Measurements from ENCODE around the gene GAB4. TPM values are rescaled to one million over a fixed set of nuclear protein-coding genes. Genes with fewer than 3 reads are reported as not detected.

Gene GAB4
- total and polyA plus RNA-seq, 2 donors (not counting 1 experiment from before 2014, with no cell fraction given): not detected

GRCh38 chr22:16932577-16932976 is 75.4 kb downstream of the GAB4 start:
- Histone ChIP-seq H4K20me1 (ENCODE audit: control insufficient read depth, extremely low read depth, insufficient read depth, low read length) (no peaks in the 10 kb centered on the region), H3K9ac (ENCODE audit: insufficient read depth, low read length) (no peak overlapping the region), H3K27ac (ENCODE audit: insufficient read depth, low read length) (no peak overlapping the region), H3K36me3 (ENCODE audit: control insufficient read depth, insufficient read depth, low read length) (no peaks in the 10 kb centered on the region), H3K9me3 (ENCODE audit: control insufficient read depth, insufficient read depth, low read depth, low read length) (no peaks in the 10 kb centered on the region), H3K79me2 (ENCODE audit: control insufficient read depth, insufficient read depth, low read length) (no peaks in the 10 kb centered on the region), H3K27me3 (ENCODE audit: control insufficient read depth, insufficient read depth, low read length) (no peaks in the 10 kb centered on the region), H3K4me1 (ENCODE audit: control insufficient read depth, extremely low read depth, insufficient read depth, low read length) (no peaks in the 10 kb centered on the region), H3K4me2 (ENCODE audit: extremely low read depth, insufficient read depth, low read length) (no peak overlapping the region), H2AFZ (ENCODE audit: low read length) (no peak overlapping the region), H3K4me3 (replicated peaks in 1 of 4; ENCODE audit: control extremely low read depth in 1 of 4, insufficient read depth in 1 of 4, low read depth in 3 of 4, low read length in 4 of 4) (no peak overlapping the region)
- DNase-seq (ENCODE audit: low read depth in 2 of 2): no peak
- TF ChIP-seq EZH2 (IDR thresholded peaks at IDR 0.05; ENCODE audit: low read length, missing control alignments) (no peak), CTCF (conservative IDR thresholded peaks at IDR 0.05 in 1 of 2, IDR thresholded peaks at IDR 0.05 in 1 of 2; ENCODE audit: low read depth in 1 of 2, low read length in 2 of 2) (no peak)

GRCh38 chr22:16925407-16925966 is 82.5 kb downstream of the GAB4 start:
- no peak overlapping the region for H3K4me3 ChIP-seq (replicated peaks in 1 of 4; ENCODE audit: control extremely low read depth in 1 of 4, insufficient read depth in 1 of 4, low read depth in 3 of 4, low read length in 4 of 4)
- H3K4me2 ChIP-seq (ENCODE audit: extremely low read depth, insufficient read depth, low read length): no peak overlapping the region
- no peaks in the 10 kb centered on the region for H3K79me2 ChIP-seq (ENCODE audit: control insufficient read depth, insufficient read depth, low read length)
- no peaks in the 10 kb centered on the region for H4K20me1 ChIP-seq (ENCODE audit: control insufficient read depth, extremely low read depth, insufficient read depth, low read length)
- H3K9me3 ChIP-seq (ENCODE audit: control insufficient read depth, insufficient read depth, low read depth, low read length): no peaks in the 10 kb centered on the region
- no peak overlapping the region for H3K9ac ChIP-seq (ENCODE audit: insufficient read depth, low read length)
- no peaks in the 10 kb centered on the region for H3K27me3 ChIP-seq (ENCODE audit: control insufficient read depth, insufficient read depth, low read length)
- no peak overlapping the region for H2AFZ ChIP-seq (ENCODE audit: low read length)
- DNase-seq (ENCODE audit: low read depth in 2 of 2): no peak
- TF ChIP-seq EZH2 (IDR thresholded peaks at IDR 0.05; ENCODE audit: low read length, missing control alignments) (no peak), CTCF (conservative IDR thresholded peaks at IDR 0.05 in 1 of 2, IDR thresholded peaks at IDR 0.05 in 1 of 2; ENCODE audit: low read depth in 1 of 2, low read length in 2 of 2) (no peak)
- H3K36me3 ChIP-seq (ENCODE audit: control insufficient read depth, insufficient read depth, low read length): no peaks in the 10 kb centered on the region
- H3K4me1 ChIP-seq (ENCODE audit: control insufficient read depth, extremely low read depth, insufficient read depth, low read length): no peaks in the 10 kb centered on the region
- no peak overlapping the region for H3K27ac ChIP-seq (ENCODE audit: insufficient read depth, low read length)

- TF ChIP-seq EZH2 (IDR thresholded peaks at IDR 0.05; ENCODE audit: low read length, missing control alignments) (no peak), CTCF (conservative IDR thresholded peaks at IDR 0.05 in 1 of 2, IDR thresholded peaks at IDR 0.05 in 1 of 2; ENCODE audit: low read depth in 1 of 2, low read length in 2 of 2) (no peak)
- Histone ChIP-seq H3K27ac (ENCODE audit: insufficient read depth, low read length) (no peak overlapping the region), H3K9me3 (ENCODE audit: control insufficient read depth, insufficient read depth, low read depth, low read length) (no peaks in the 10 kb centered on the region), H3K36me3 (ENCODE audit: control insufficient read depth, insufficient read depth, low read length) (no peaks in the 10 kb centered on the region), H4K20me1 (ENCODE audit: control insufficient read depth, extremely low read depth, insufficient read depth, low read length) (no peaks in the 10 kb centered on the region), H3K4me3 (replicated peaks in 1 of 4; ENCODE audit: control extremely low read depth in 1 of 4, insufficient read depth in 1 of 4, low read depth in 3 of 4, low read length in 4 of 4) (no peak overlapping the region), H3K27me3 (ENCODE audit: control insufficient read depth, insufficient read depth, low read length) (no peaks in the 10 kb centered on the region), H3K4me2 (ENCODE audit: extremely low read depth, insufficient read depth, low read length) (no peak overlapping the region), H3K79me2 (ENCODE audit: control insufficient read depth, insufficient read depth, low read length) (no peaks in the 10 kb centered on the region), H2AFZ (ENCODE audit: low read length) (no peak overlapping the region), H3K4me1 (ENCODE audit: control insufficient read depth, extremely low read depth, insufficient read depth, low read length) (no peaks in the 10 kb centered on the region), H3K9ac (ENCODE audit: insufficient read depth, low read length) (no peak overlapping the region)
- DNase-seq (ENCODE audit: low read depth in 2 of 2): no peak
These were observed 85.3 kb downstream of the GAB4 start for GRCh38 chr22:16922706-16923105.

Measured in fibroblast of lung (primary cell).